Subcutaneous adipose tissue (tissue), 4 donors: ENCODE results near the gene TRIM24. TPM values are rescaled to one million over a fixed set of nuclear protein-coding genes. Genes with fewer than 3 reads are reported as not detected.

Experiments used
- total RNA-seq, 4 donors: library from RNA; depleted of rRNA; stranded (reverse); fragments of >200 nt; gene quantifications; one replicate each; pipeline ENCODE4 v1.1.0, GENCODE V29; 2016
- TF ChIP-seq, protein P1 (sequence below): fragments of 450-650 bp; IDR thresholded peaks from one replicate; pipeline ENCODE4 v1.5.1; 2016; ENCODE audit warnings: low read depth, mild to moderate bottlenecking, control low read depth, antibody characterized with exemption, moderate library complexity

TRIM24 gene
- total RNA-seq, 4 donors from 2014 or later: 11.7 to 18.8 (median 15.7) TPM

DNA sequence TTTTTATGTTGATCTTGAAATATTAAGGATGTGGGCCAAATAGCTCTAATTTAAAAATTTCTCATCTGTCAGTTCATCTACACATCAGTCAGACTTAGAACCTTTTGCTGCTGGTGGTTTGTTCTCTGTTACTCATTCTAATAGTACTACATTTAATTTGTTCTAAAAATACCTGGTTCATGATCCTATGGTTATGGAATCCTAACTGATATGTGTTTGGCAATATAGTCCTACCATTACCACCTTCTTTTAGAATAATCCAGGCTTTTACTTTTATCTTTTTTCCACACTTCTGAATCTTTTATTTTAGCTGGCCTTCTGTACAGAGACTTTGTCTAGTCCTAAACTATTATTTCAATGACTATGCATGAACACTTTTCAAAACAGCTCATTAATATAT, 124.2 kb downstream of the TRIM24 start:
- TF ChIP-seq, protein P1, sequence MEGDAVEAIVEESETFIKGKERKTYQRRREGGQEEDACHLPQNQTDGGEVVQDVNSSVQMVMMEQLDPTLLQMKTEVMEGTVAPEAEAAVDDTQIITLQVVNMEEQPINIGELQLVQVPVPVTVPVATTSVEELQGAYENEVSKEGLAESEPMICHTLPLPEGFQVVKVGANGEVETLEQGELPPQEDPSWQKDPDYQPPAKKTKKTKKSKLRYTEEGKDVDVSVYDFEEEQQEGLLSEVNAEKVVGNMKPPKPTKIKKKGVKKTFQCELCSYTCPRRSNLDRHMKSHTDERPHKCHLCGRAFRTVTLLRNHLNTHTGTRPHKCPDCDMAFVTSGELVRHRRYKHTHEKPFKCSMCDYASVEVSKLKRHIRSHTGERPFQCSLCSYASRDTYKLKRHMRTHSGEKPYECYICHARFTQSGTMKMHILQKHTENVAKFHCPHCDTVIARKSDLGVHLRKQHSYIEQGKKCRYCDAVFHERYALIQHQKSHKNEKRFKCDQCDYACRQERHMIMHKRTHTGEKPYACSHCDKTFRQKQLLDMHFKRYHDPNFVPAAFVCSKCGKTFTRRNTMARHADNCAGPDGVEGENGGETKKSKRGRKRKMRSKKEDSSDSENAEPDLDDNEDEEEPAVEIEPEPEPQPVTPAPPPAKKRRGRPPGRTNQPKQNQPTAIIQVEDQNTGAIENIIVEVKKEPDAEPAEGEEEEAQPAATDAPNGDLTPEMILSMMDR: no peak

DNA sequence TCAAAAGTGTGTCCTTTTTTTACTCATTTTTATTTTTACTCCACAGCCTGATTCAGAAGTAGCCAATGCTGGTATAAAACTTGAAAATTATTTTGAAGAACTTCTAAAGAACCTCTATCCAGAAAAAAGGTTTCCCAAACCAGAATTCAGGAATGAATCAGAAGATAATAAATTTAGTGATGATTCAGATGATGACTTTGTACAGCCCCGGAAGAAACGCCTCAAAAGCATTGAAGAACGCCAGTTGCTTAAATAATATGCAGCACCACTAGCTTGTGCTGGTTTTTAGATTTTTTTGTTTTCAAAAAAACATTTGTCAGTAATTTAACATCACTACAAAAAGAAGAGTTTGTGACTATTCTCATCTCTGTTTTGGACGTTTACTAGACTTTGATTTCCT, 124.6 kb downstream of the TRIM24 start:
- TF ChIP-seq, protein P1: no peak

DNA sequence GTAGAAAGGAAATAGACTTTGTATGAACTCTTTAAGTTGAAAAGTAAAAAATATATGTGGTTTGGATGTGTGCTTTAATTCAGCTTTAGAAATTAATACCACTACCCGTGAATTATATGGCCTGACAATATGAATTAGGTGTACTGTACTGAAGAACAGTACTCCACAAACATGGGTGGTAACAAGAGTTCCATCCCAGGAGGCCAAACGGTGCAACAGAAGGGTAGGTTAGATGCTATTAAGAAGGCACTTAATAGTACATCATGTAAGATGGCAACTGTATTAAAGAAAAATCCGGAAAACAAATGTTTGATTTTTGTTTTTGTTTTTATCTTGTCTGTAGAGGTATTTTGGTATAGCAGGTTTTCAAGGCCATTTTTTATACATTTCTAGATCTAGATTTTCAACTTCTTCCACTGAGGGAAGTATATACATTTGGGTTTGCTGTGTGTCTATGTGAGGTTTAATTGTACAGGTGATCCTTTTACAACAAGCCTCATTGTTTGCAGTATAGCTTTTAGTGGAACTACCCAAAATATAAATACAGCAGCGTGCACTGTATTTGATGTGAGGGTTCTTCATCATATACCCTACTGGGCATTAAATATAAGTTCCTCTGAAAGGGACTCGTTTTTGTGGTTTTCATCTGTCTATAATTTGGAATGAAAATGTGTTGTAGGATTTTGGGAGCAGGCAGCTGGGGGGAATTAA, 125.4 kb downstream of the TRIM24 start:
- TF ChIP-seq, protein P1: no peak

DNA sequence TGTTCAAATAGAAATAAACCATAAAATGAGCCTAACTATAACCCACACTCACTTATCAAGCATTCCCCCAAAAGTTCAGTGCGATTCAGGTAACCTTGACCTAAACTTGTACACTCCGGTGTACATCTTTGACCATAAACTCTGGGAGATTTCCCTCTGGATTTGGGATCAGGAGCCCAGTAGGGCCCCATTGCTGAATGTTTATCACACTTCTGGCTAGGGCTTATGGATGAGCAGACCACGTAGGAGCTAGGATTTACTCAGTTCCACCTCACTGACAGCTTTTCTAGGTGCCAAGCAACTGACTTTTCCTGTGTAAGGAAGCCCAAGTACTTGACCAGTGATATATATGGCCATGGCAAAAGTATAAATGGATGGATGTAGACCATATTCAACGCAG, 127.4 kb downstream of the TRIM24 start:
- TF ChIP-seq, protein P1: no peak

DNA sequence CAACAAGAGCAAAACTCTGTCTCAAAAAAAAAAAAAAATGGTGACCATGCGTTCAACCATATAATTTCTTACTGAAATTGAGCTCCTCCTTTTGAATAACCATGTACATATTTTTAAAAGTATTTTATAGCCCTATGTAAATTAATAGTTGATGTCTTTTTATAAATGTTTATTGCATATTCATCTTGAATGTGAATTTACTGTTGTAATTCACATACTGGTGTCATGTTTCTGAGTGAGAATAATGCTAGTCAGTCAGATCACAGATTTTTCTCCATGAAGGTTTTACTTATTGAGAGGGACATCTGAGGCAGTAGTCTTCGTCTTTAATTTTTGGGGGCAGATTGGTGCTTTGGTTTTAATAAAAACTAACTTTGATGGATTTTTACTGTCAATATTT, 128.9 kb downstream of the TRIM24 start:
- TF ChIP-seq, protein P1: no peak

DNA sequence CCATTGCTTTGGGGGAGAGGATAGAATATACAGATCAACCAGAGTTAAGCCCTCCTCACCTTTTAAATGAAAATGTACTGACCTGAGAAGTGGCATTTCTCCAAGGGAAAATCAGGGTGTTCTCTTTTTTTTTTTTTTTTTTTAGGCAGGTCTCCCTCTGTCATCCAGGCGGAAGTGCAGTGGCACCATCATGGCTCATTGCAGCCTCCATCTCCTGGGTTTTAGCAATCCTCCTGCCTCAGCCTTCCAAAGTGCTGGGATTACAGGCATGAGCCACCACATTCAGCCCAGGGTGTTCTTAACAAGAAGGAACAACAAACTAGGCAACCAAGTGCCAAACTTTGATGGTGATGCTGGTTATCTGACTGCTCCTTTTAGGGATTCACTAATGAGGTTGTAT, 130.1 kb downstream of the TRIM24 start:
- TF ChIP-seq, protein P1: no peak

DNA sequence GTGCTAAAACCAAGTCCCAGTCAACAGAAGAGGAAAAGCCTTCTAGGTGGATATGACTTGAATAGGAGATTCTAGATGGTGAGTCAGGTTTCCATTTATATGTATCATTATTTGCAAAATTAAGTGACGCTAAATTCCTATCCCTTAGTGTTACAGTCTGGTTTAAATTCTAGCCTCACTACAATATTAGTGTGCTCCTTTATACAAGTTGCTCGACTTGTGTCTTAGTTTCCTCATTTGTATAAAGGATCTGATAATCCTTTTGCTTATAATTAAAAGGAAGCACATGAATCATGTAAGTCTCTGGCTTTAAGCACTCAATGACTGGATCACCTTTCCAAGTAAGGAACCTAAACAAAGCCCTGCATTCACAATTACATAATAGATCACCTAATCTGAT, 135.4 kb downstream of the TRIM24 start:
- TF ChIP-seq, protein P1: no peak
